GM18505 (cell line): ENCODE measurements around the gene CCDC180.
"Not testable (repeated sequence)": the region's sequence is repeated elsewhere in the genome, so short reads cannot be mapped to it uniquely, and the experiment has no call there.

Experiments
- ATAC-seq: cut with Tn5 transposase; IDR thresholded peaks from one replicate; pipeline ENCODE4 v1.9.1; 2021; ENCODE audit not compliant: unreplicated experiment
- POLR2A ChIP-seq: IDR thresholded peaks from 4 replicates; pipeline ENCODE4 v1.6.1; 2011; ENCODE audit warnings: borderline replicate concordance; ENCODE audit not compliant: insufficient read depth, insufficient read length; ENCODE audit errors: extremely low read depth

CCDC180 gene

GRCh38 chr9:97320080-97320642, 12.7 kb downstream of the CCDC180 start:
- no peak for ATAC-seq
- no peak for TF ChIP-seq POLR2A

GRCh38 chr9:97321251-97321650, 13.8 kb downstream of the CCDC180 start:
- no peak for TF ChIP-seq POLR2A
- ATAC-seq = no peak

- ATAC-seq = no peak
- no peak for TF ChIP-seq POLR2A
These were observed 14.2 kb downstream of the CCDC180 start for GRCh38 chr9:97321691-97322090.

GRCh38 chr9:97322105-97322504, 14.6 kb downstream of the CCDC180 start:
- no peak for ATAC-seq
- TF ChIP-seq POLR2A = no peak

- TF ChIP-seq POLR2A = no peak
- no peak for ATAC-seq
These were observed 17.5 kb downstream of the CCDC180 start for GRCh38 chr9:97324954-97325353.

GRCh38 chr9:97327562-97327961, 20.1 kb downstream of the CCDC180 start:
- TF ChIP-seq POLR2A = no peak
- no peak for ATAC-seq

- TF ChIP-seq POLR2A = no peak
- ATAC-seq = no peak
These were observed 25.5 kb downstream of the CCDC180 start for GRCh38 chr9:97332993-97333392.

- not testable (repeated sequence) for ATAC-seq
These were observed 28.2 kb downstream of the CCDC180 start for GRCh38 chr9:97335622-97336021.

- no peak for ATAC-seq
- TF ChIP-seq POLR2A = no peak
These were observed 41.4 kb downstream of the CCDC180 start for GRCh38 chr9:97348871-97349270.

- ATAC-seq = no peak
- TF ChIP-seq POLR2A = no peak
These were observed 41.9 kb downstream of the CCDC180 start for GRCh38 chr9:97349400-97349799.

GRCh38 chr9:97354637-97355036, 47.2 kb downstream of the CCDC180 start:
- ATAC-seq = no peak
- TF ChIP-seq POLR2A = no peak

- no peak for ATAC-seq
- no peak for TF ChIP-seq POLR2A
These were observed 49.6 kb downstream of the CCDC180 start for GRCh38 chr9:97357056-97357455.
